ENCODE data around the gene CTAGE8.
"Not testable (repeated sequence)": the region's sequence is repeated elsewhere in the genome, so short reads cannot be mapped to it uniquely, and the experiment has no call there.

CTAGE8 gene, protein sequence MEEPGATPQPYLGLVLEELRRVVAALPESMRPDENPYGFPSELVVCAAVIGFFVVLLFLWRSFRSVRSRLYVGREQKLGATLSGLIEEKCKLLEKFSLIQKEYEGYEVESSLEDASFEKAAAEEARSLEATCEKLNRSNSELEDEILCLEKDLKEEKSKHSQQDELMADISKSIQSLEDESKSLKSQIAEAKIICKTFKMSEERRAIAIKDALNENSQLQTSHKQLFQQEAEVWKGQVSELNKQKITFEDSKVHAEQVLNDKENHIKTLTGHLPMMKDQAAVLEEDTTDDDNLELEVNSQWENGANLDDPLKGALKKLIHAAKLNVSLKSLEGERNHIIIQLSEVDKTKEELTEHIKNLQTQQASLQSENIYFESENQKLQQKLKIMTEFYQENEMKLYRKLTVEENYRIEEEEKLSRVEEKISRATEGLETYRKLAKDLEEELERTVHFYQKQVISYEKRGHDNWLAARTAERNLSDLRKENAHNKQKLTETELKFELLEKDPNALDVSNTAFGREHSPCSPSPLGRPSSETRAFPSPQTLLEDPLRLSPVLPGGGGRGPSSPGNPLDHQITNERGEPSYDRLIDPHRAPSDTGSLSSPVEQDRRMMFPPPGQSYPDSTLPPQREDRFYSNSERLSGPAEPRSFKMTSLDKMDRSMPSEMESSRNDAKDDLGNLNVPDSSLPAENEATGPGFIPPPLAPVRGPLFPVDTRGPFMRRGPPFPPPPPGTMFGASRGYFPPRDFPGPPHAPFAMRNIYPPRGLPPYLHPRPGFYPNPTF

DNA sequence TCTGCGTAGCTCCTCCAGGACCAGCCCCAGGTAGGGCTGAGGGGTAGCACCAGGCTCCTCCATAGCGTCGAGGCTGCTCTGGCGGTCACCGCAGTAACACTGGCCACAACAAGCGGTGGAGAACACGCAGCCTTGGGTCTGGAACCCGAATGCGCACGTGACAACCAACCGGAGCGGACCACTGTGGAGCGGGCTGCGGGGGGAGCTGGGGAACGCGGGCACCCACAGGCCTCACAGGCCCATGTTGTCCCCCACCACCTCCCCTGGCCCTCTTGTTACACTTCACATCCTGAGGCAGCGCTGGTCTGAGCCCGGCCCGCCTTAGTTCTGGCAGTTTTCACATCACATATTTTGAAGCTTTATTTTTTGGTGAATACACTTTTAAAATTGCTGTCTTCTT lies at the start of gene CTAGE8:
CTAGE8 (minus strand) TSS at position 101 of the 400 bp plus-strand sequence; CDS start at position 63, 38 bp downstream.
- not testable (repeated sequence) for DNase-seq

DNA sequence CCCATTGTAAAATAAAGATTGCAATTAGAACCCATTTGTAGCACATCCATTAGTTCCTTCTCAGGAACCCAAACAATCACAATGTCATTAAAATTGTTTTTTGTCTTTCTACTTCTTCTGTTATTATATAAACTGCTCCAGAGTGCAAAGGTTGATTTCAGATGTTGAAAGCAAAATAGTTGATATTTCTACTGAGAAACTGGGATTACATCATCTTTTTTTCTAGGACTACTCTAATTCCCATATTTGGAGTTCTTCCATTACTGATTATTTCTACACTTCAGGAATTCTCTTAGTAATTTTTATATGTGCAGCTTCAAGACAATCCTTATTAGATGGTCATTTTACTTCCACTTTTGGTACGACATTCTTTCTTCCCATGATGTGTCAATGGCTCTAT lies 48.4 kb upstream of the CTAGE8 start:
- DNase-seq, result not testable (repeated sequence)

DNA sequence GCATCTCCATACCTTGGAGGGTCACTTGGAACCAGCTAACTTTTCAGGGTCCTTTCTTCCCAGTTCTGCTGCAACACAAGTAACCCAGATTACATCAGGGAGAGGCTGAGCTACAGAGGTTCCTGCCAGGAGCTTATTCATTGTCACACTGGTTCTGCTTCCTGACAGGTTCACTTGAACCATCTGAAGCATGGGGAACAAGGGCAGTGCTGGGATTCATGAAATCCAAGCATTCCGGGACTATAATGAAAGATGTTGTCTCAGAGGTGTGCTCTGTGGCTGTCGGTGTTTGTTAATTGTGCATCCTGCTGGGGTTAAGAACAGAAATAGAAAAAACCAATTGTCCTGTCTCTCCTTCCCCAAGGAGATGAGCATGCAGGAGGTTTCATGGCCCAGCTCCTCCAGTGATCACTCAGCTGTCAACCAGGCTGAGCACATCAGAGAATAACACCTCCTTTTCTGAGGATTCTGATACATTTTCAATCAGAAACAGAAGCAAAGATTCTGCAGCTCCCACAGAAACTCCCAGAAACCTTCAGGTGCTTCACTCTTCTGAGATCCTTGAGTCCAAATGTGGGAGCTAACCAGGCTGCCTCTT lies 42.9 kb upstream of the CTAGE8 start, which contains the start of gene OR2A1:
OR2A1 (plus strand) TSS at position 548 of the 598 bp plus-strand sequence. CDS start 5,706 bp downstream, outside the sequence.
- DNase-seq, result not testable (repeated sequence)

DNA sequence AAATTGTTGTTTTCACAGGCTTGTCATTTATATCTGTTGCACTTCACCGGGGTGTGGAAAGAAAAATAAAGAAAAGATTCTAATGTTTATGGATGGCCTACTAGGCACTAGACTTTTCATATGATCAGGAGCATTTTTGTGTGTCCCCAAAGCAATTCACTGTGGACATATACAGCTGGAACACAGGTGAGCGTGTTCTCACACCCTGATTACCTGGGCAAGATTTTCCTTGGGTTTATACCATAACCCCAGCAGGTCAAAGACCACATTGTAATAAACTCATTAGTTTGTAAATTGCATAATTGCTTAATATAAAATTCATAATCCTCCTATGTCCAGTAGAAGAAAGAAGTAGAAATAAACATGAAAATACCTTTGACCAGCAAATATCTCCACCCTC lies 42.1 kb upstream of the CTAGE8 start:
- not testable (repeated sequence) for DNase-seq

DNA sequence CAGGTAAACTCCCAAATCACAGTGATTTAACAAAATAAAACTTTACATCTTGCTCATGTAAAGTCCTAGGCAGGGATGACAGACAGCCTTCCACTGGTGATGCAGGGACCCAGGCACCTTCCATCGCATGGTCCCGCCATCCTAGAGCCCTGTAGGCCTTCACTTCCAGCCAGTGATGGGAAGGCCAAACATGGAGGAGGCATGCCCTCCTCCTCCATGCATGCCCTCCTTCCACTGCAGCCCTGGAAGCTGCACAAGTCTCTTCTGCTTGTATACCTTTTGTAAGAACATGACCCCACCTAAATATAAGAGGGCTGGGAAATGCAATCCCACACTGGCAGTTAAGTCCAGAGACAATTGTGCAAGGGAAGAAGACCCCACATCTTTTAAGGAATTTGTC lies 40.6 kb upstream of the CTAGE8 start:
- DNase-seq, result not testable (repeated sequence)

DNA sequence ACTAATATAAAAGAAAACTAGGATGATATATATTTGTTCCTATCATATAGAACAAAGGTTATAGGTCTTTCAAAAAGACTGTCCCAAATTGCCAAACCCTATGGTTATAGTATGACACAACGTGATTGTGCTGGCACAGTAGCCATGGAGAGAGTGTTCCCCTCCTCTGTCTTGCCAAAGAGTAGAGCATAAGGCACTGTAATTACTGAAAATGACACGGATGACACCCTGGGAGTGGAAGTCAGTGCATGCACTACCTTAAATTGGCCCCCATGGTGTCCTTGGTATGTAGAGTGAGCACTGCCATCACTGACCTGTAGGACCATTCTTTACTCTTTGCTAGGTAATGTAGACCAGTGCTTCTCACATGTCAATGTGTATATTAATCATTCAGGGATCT lies 36.1 kb upstream of the CTAGE8 start:
- not testable (repeated sequence) for DNase-seq

DNA sequence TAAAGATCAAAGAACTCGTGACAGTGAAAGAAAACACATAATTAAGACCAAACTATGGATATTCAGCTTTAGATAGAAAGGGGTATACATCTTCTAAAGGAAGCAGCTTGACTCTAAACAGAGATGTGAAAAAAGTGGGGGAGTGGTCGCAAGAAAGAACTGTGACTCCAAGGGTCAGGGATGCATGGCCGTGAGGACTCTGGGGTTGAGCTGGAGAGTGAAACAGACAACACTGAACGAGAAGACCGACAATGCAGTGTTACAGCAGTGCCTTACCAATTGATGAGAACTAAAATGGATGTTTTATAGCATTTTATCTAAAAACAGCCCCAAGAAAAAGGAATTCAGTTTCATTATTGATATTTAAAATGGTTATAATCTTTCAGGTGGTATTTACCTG lies 34.5 kb upstream of the CTAGE8 start:
- not testable (repeated sequence) for DNase-seq

DNA sequence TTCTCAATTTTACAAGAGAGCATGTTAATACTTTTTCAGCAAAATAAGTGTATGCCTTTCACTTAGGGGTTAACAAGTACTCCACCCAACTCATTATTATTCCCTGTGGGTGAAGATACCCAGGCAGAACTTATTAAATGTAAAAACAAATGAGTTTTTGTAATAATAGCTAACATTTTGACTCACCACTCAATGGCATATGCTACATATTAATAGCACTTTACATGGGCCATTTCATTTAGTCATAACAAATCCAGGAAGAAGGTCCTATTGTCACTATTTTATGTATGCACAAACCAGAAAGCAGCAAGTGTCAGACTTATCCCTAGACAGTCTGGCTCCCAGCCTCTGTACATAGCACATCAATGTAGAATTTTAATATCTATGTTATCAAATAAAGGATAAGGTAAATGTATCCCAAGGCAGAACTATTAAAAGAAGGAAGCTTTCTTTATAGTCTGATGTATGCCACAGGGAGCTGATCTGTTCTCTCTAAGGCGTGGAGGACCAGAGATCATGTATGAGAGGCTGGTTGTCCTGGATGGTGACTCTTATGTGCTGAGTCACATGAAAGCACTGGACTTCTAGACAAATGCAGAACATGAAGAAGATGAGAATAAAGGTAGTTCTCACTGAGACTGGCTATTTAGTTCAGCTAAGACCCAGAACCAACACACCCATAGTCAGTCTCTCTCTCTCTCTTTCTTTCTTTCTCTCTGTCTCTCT lies 33.7 kb upstream of the CTAGE8 start:
- not testable (repeated sequence) for DNase-seq

DNA sequence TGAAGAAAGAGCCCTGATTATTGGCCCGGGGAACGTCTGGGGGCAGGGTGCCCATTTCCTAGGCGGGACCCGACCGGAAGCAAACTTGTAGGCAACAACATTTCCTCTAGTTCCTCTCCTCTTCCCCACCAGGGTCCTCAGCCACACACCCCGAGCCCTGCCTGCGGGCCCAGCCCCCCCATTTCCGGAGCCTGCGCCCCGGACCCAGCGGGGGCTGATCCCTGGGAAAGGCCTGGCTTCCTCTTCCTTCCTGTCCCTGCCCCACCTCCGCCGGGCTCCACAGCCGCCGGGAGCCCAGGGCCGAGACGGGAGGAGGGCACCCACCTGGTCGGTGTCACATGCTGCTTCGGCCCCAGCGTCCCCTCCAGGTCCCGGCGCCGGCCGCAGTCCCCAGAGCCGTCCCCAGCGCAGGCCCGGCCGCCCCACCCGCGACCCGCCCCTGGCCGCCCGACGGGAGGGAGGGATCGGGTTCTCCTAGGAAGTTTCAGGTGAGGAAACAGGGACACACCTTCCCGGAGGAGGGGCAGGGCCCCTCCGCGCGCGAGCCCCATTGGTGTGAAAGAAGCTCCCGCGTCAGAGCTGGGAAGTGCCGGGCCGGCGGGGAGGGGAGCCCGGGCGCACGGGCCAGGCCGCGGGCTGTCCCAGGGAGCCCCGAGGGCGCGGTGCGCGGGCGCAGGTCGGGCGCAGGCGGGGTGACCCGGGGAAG lies 24.9 kb upstream of the CTAGE8 start:
- DNase-seq, result not testable (repeated sequence)

DNA sequence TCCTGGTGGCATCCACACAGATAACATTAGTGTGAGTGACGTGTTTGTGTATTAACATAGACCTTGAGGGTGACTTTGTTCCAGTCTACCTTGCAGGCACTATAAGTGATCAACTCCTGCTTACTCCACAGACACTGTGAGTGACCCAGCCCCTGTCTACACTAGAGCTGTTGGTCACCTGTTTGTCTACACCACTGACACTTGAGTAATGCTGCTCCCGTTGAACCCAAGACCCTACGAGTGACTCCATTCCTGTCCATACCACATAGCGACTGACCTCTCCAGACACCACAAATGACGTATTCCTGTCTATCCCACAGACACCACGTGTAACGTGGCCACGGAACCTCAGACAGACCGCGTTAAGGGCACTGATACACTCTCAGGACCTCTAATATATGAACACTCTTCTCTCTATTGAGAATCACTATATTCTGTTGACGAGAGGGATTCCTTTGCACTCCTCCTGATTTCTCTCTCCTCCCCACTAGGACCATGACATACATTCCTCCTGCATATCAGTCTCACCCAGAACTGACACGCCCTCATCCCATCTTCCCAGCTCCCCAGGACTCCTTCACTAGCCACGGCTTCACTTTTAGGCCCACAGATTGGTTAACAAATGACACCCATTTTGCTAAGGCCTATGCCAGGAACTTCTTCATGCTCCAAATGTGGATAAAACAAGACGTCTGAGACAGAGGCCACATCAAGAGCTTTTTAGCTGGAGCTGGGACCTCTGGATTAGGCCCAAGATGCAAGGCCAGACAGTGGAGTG lies 23.5 kb upstream of the CTAGE8 start:
- not testable (repeated sequence) for DNase-seq

DNA sequence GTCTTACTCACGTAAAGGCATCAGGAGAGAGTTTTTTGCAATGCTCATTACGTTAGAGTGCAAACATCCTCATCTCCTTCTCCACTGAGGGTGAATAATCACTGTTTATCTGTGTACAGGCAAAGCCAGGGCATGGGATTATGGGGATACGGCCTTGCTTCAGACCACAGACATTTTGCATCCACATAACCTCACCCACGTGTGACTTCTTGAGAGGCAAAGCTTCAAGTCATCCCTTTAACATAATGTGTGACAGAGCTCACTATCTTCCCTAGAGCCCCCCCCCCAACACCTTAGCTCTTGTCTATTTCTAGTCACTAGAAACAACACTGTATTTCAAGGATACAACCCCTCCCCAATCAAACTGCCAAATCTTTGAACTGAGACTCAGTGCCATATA lies 22.5 kb upstream of the CTAGE8 start:
- DNase-seq, result not testable (repeated sequence)

DNA sequence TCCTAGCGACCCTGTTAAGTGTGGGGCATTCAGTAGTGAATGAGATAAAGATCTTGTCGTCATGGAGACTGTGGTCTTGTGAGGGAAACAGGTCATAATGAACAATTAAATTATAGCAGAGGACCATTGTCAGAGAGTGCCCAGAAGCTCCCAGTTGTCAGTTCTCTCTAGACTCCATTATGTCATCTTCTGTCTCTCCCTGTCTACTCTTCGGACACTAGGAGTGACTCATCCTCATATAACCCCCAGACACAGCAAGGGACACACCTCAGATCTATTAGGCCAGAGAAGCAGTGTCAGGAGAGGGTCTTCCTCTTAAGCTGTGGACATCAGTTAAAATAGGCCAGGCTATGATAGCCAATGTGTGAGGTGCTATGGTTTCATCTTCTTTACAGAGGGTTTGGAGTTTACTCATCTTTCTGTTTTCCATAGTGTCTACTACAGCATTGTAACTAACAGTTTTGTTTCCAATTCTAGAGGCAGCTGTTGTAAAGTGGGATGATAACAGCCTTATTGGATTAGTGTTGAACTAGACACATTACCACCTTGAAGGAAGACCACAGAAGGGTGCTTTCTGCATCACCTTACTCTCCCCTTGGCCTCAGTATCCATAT lies 18.2 kb upstream of the CTAGE8 start:
- not testable (repeated sequence) for DNase-seq

DNA sequence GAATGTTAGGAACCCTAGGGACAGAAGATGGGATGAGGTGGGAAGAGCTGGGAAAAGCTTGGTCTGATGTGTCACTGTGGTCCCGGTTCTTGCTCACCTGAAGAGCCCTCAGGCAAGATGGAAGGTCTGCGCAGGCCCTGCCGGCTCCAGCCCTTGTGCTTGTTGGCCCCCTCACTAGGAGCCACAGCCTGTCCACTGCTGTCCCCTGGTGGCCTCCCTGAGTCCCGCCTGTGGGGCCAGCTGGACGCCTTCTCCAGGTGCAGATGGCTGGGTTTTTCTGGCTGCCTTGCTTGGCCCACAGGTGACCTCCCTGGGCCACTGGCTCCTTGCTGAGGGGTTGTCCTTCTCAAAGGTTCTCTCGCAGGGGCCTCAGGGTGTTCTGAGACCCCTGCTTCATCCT lies 14.6 kb upstream of the CTAGE8 start:
- DNase-seq, result not testable (repeated sequence)

DNA sequence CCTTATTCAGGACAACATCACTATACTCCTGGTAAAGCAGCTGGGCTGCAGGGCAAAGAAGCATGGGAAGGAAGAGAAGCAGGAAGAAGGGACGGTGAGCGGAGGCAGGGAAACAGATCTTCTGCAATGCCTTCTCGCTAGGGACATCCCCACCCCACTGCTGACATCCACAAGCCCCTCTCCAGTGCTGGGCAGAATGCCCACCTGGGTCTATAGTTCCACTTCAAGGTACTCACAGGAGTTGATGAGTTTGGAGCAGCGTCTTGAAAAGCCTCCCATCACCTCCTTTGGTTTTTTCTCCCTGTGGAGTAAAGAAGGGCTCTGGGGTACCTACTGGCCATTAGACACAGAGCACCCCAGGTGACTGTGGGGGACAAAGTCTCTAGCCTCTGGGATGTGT lies 13.4 kb upstream of the CTAGE8 start:
- not testable (repeated sequence) for DNase-seq

DNA sequence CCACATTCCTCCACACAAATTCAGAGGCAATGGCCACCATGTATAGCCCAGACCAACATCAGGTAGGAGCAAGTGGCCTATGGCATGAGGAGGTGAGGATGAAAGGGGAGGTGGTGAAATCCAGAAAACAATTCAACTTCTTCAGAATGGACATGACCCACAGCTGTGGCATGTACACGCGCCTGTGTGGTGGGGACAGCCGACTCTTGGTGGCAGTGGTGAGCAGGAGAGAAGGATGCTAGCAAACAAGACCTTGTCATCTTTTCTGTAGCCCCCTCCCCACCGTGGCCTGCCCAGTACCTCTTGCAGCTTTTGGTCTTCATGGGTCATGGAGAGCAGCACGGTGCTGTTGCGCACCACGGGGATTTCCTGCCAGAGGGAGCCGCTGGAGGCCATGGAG lies 12.9 kb upstream of the CTAGE8 start:
- DNase-seq, result not testable (repeated sequence)

DNA sequence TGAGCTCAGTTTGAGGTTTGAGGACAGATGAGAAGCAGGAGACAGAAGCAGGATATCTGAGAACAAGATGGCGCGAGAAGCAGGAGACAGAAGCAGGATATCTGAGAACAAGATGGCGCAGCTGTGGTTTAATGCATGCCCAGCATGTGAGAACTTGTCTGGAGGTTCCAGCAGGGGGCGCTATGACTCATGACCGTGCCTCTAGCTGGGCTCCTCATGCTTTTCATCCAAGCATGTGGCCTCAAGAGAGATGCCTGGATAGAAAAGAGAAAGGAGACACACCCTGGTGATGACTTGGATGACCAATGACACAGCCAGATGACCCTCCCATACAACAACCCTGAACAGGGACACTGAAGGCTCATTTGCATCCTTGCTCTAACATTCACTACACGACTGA lies 10.9 kb upstream of the CTAGE8 start:
- not testable (repeated sequence) for DNase-seq

DNA sequence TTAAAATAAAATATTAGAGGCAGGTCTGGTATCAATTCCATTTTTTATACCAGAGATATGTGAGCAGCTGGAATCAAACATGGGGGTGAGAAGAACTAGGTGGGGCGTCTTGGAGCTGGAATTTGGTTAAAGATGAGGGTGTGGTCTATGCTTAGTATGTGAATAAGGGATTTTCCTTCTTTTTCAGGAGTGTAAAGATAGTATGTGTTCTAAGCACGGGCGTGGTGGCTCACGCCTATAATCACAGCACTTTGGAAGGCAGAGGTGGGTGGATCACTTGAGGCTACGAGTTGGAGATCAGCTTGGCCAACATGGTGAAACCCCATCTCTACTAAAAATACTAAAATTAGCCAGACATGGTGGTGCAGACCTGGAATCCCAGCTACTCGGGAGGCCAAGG lies 6.2 kb upstream of the CTAGE8 start:
- DNase-seq, result not testable (repeated sequence)

DNA sequence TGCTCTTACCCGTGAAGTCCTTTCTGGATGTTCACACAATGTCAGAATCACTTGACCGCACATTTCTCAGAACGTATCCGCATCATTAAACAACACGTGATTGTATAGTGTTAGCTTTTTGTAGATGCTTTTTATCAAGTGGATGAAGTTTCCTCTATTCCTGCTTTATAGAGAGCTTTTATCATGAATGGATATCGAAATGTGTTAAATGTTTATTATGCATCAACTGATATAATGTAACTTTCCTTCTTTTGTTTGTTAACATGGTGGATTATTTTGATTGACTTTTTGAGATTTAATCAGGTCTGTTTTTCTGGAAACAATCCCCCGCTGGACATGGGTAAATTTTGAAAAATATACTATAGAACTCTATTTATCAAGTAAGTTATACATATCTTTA lies 4.4 kb downstream of the CTAGE8 start, which contains the start of gene OR2A7:
OR2A7 (minus strand) TSS at position 101 of the 400 bp plus-strand sequence. CDS start 5,164 bp downstream, outside the sequence.
- DNase-seq, result not testable (repeated sequence)

DNA sequence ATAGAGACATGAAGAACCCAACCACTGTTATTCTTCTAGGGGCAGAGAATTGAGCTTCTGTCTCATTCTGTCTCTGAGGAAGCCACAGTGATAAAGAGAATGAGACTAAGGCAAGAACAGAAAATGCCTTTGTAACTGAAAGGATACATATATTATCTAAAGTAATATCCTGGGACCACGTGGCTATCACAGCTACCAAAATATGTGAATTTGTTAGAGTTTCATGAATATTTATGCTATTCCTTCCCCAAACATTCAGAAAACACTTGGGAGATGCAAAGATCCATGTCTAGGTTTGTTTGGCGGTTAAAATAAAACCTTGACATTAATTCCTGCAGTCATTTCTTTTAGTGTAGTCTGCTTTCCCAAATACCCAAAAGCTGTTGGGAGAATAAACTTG lies 7.0 kb downstream of the CTAGE8 start:
- not testable (repeated sequence) for DNase-seq

DNA sequence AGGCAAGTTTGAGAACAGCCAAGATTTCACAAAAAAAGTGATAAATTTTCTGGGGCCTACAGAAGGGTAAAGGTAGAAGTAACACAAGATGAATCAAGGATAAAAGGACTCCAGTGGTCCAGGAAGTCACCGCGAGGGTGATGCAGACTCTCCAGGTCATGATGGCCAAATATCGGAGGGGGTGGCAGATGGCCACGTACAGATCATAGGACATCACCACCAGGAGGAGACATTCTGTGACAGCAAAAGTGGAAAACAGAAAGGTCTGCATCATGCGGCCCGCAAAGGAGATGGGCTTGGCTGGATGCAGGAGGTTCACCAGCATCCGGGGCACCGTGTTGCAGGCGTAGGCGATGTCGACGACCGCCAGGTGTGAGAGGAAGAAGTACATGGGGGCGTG lies 10.0 kb downstream of the CTAGE8 start:
- not testable (repeated sequence) for DNase-seq

Measured in NCI-H446 (cell line).